ENCODE data around the gene TXNL4A.

DNA sequence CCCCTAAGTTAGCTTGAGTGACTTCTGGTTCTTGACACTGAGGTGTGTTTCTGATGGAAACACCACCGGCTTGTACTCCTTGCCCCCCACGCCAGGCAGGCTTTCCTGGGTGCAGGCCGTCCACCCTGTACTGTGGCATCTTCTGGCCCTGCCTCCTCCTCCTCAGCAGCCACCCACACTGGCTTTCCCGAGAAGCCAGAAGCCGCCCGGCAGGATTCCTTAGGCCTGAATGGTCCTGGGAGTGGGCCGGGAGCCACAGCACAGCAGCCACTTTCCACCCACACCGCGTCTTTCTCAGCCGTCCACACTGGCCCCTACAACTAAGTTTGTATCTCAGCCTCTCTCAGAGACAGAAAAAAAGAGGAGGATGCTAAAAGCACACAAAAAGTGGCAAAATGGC lies 26.1 kb downstream of the TXNL4A start:
- TF ChIP-seq HNF4A (conservative IDR thresholded peaks at IDR 0.05) (no peak), FOXA1 (IDR thresholded peaks at IDR 0.05) (no peak), RXRA (IDR thresholded peaks at IDR 0.05) (no peak), GABPA (IDR thresholded peaks at IDR 0.05 in 1 of 2, conservative IDR thresholded peaks at IDR 0.05 in 1 of 2) (no peak)
- TF ChIP-seq, protein P1, sequence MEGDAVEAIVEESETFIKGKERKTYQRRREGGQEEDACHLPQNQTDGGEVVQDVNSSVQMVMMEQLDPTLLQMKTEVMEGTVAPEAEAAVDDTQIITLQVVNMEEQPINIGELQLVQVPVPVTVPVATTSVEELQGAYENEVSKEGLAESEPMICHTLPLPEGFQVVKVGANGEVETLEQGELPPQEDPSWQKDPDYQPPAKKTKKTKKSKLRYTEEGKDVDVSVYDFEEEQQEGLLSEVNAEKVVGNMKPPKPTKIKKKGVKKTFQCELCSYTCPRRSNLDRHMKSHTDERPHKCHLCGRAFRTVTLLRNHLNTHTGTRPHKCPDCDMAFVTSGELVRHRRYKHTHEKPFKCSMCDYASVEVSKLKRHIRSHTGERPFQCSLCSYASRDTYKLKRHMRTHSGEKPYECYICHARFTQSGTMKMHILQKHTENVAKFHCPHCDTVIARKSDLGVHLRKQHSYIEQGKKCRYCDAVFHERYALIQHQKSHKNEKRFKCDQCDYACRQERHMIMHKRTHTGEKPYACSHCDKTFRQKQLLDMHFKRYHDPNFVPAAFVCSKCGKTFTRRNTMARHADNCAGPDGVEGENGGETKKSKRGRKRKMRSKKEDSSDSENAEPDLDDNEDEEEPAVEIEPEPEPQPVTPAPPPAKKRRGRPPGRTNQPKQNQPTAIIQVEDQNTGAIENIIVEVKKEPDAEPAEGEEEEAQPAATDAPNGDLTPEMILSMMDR (IDR thresholded peaks at IDR 0.05; ENCODE audit: low read depth, low read length, missing input control), result no peak
- TF ChIP-seq, protein P2, sequence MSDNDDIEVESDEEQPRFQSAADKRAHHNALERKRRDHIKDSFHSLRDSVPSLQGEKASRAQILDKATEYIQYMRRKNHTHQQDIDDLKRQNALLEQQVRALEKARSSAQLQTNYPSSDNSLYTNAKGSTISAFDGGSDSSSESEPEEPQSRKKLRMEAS (IDR thresholded peaks at IDR 0.05), result no peak
- TF ChIP-seq, protein P3, sequence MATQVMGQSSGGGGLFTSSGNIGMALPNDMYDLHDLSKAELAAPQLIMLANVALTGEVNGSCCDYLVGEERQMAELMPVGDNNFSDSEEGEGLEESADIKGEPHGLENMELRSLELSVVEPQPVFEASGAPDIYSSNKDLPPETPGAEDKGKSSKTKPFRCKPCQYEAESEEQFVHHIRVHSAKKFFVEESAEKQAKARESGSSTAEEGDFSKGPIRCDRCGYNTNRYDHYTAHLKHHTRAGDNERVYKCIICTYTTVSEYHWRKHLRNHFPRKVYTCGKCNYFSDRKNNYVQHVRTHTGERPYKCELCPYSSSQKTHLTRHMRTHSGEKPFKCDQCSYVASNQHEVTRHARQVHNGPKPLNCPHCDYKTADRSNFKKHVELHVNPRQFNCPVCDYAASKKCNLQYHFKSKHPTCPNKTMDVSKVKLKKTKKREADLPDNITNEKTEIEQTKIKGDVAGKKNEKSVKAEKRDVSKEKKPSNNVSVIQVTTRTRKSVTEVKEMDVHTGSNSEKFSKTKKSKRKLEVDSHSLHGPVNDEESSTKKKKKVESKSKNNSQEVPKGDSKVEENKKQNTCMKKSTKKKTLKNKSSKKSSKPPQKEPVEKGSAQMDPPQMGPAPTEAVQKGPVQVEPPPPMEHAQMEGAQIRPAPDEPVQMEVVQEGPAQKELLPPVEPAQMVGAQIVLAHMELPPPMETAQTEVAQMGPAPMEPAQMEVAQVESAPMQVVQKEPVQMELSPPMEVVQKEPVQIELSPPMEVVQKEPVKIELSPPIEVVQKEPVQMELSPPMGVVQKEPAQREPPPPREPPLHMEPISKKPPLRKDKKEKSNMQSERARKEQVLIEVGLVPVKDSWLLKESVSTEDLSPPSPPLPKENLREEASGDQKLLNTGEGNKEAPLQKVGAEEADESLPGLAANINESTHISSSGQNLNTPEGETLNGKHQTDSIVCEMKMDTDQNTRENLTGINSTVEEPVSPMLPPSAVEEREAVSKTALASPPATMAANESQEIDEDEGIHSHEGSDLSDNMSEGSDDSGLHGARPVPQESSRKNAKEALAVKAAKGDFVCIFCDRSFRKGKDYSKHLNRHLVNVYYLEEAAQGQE (IDR thresholded peaks at IDR 0.05), result no peak

Measured in liver (tissue), 3 donors.